ENCODE measurements around the gene SMIM43.

Gene SMIM43

GRCh38 chr4:121800961-121801714, 36.2 kb upstream of the SMIM43 start, which contains the start of gene EXOSC9:
TSS of gene EXOSC9 (plus strand) at chr4:121801323. CDS start at chr4:121801425, 102 bp downstream.
- Histone ChIP-seq H3K27me3 (peaks cover 12% of the 10 kb centered on the region), H3K4me3 (ENCODE audit: low read depth in 1 of 2, low read length in 1 of 2) (peak within 1 kb of the TSS; percentile 69 to 82)
- no peak for TF ChIP-seq CTCF (IDR thresholded peaks at IDR 0.05)

GRCh38 chr4:121800638-121800960, 35.6 kb upstream of the SMIM43 start:
- Histone ChIP-seq H3K4me3 (ENCODE audit: low read depth in 1 of 2, low read length in 1 of 2) (peak overlapping the region; percentile 69 to 82), H3K36me3 (no peaks in the 10 kb centered on the region), H3K4me1 (ENCODE audit: control insufficient read depth in 1 of 2, insufficient read depth in 1 of 2, low read depth in 1 of 2, low read length in 1 of 2) (peaks cover 11 to 12% of the 10 kb centered on the region in 2 experiments), H3K27ac (peak overlapping the region; percentile 87), H3K9me3 (no peaks in the 10 kb centered on the region), H3K27me3 (peaks cover 17% of the 10 kb centered on the region)
- no peak for TF ChIP-seq CTCF (IDR thresholded peaks at IDR 0.05)

More at GRCh38 chr4:121800961-121801714, 36.2 kb upstream of the SMIM43 start, which contains the start of gene EXOSC9:
- H3K9me3 ChIP-seq, result no peaks in the 10 kb centered on the region
- H3K27ac ChIP-seq, result peak within 1 kb of the TSS; percentile 87
- peaks cover 11 to 12% of the 10 kb centered on the region in 2 experiments for H3K4me1 ChIP-seq (ENCODE audit: control insufficient read depth in 1 of 2, insufficient read depth in 1 of 2, low read depth in 1 of 2, low read length in 1 of 2)
- no peaks in the 10 kb centered on the region for H3K36me3 ChIP-seq

- no peak for TF ChIP-seq CTCF (IDR thresholded peaks at IDR 0.05)
- H3K36me3 ChIP-seq, result no peaks in the 10 kb centered on the region
- H3K27me3 ChIP-seq, result peaks cover 23% of the 10 kb centered on the region
- peaks cover 11 to 12% of the 10 kb centered on the region in 2 experiments for H3K4me1 ChIP-seq (ENCODE audit: control insufficient read depth in 1 of 2, insufficient read depth in 1 of 2, low read depth in 1 of 2, low read length in 1 of 2)
- H3K4me3 ChIP-seq (ENCODE audit: low read depth in 1 of 2, low read length in 1 of 2), result peak overlapping the region in 1 of 2 experiments; percentile 69
- no peaks in the 10 kb centered on the region for H3K9me3 ChIP-seq
- peak overlapping the region; percentile 87 for H3K27ac ChIP-seq
Observed at GRCh38 chr4:121799867-121800501, 35.0 kb upstream of the SMIM43 start.

- no peak overlapping the region for H3K27ac ChIP-seq
- H3K9me3 ChIP-seq, result no peaks in the 10 kb centered on the region
- peaks cover 30% of the 10 kb centered on the region for H3K27me3 ChIP-seq
- H3K4me3 ChIP-seq (ENCODE audit: low read depth in 1 of 2, low read length in 1 of 2), result no peak overlapping the region
- TF ChIP-seq CTCF (IDR thresholded peaks at IDR 0.05), result no peak
- H3K4me1 ChIP-seq (ENCODE audit: control insufficient read depth in 1 of 2, insufficient read depth in 1 of 2, low read depth in 1 of 2, low read length in 1 of 2), result peaks cover 11 to 12% of the 10 kb centered on the region in 2 experiments
- H3K36me3 ChIP-seq, result no peaks in the 10 kb centered on the region
Observed at GRCh38 chr4:121799208-121799823, 34.4 kb upstream of the SMIM43 start.

GRCh38 chr4:121796283-121796682, 31.3 kb upstream of the SMIM43 start:
- Histone ChIP-seq H3K36me3 (no peaks in the 10 kb centered on the region), H3K27ac (no peak overlapping the region), H3K27me3 (peaks cover 55% of the 10 kb centered on the region), H3K4me3 (ENCODE audit: low read depth in 1 of 2, low read length in 1 of 2) (no peak overlapping the region), H3K4me1 (ENCODE audit: control insufficient read depth in 1 of 2, insufficient read depth in 1 of 2, low read depth in 1 of 2, low read length in 1 of 2) (peaks cover 5 to 7% of the 10 kb centered on the region in 2 experiments), H3K9me3 (no peaks in the 10 kb centered on the region)
- TF ChIP-seq CTCF (IDR thresholded peaks at IDR 0.05), result no peak

Data from neutrophil (primary cell).